C4-2B (cell line): ENCODE results near the gene LAPTM5.

Source experiments
- CTCF ChIP-seq: fragments of 450-650 bp; conservative IDR thresholded peaks from 2 replicates; pipeline ENCODE4 v1.5.1; 2017; ENCODE audit warnings: mild to moderate bottlenecking
- ZFX ChIP-seq: fragments of 450-650 bp; IDR thresholded peaks from 2 replicates; pipeline ENCODE4 v1.6.1; 2017

GRCh38 chr1:30788580-30789387 lies 31.2 kb upstream of the LAPTM5 start:
- TF ChIP-seq CTCF (no peak), ZFX (no peak)
